Stimulated activated CD4-positive, alpha-beta T cell treated with anti-CD3 and anti-CD28 coated beads, Interleukin-12 subunit alpha, Interleukin-12 subunit beta, amount 100 ng/mL, for 4 hours (primary cell): Measurements from ENCODE around the gene IRF4.

Experiments
- DNase-seq: peaks from one replicate; pipeline ENCODE4 v3.0.0-alpha.2; 2020

Gene IRF4

GRCh38 chr6:445571-446417 is 54.2 kb downstream of the IRF4 start:
- no peak for DNase-seq

- peak; percentile 87 for DNase-seq
These were observed 55.1 kb downstream of the IRF4 start for GRCh38 chr6:446418-447366.

GRCh38 chr6:447381-448165 is 56.0 kb downstream of the IRF4 start:
- DNase-seq: peak; percentile 45

GRCh38 chr6:448296-449056 is 56.9 kb downstream of the IRF4 start:
- no peak for DNase-seq

- DNase-seq: no peak
These were observed 57.5 kb downstream of the IRF4 start for GRCh38 chr6:449057-449430.

- DNase-seq: no peak
These were observed 58.2 kb downstream of the IRF4 start for GRCh38 chr6:449486-450419.

- no peak for DNase-seq
These were observed 59.8 kb downstream of the IRF4 start for GRCh38 chr6:451336-451735.

GRCh38 chr6:451847-452246 is 60.3 kb downstream of the IRF4 start:
- DNase-seq: no peak

- no peak for DNase-seq
These were observed 60.9 kb downstream of the IRF4 start for GRCh38 chr6:452301-453067.

- no peak for DNase-seq
These were observed 61.6 kb downstream of the IRF4 start for GRCh38 chr6:453152-453551.

- no peak for DNase-seq
These were observed 62.8 kb downstream of the IRF4 start for GRCh38 chr6:454148-454991.

- DNase-seq: peak; percentile 42
These were observed 63.5 kb downstream of the IRF4 start for GRCh38 chr6:455006-455585.

GRCh38 chr6:455835-456234 is 64.3 kb downstream of the IRF4 start:
- no peak for DNase-seq

GRCh38 chr6:456358-456867 is 64.9 kb downstream of the IRF4 start:
- DNase-seq: no peak

- DNase-seq: no peak
These were observed 65.3 kb downstream of the IRF4 start for GRCh38 chr6:456887-457286.
